SK-N-SH treated with all-trans-retinoic acid at 6 μM for 48 hours (cell line): ENCODE data around the gene CYFIP1.

Experiments used
- ARNTL ChIP-seq: fragments of 450-650 bp; formaldehyde crosslinking; IDR thresholded peaks from 2 replicates; pipeline ENCODE4 v1.5.0; 2020; ENCODE audit warnings: low read depth, mild to moderate bottlenecking, moderate library complexity, borderline replicate concordance
- BACH2 ChIP-seq: fragments of 250-450 bp; sonication (Bioruptor Pico); IDR thresholded peaks from 2 replicates; pipeline ENCODE4 v1.9.0; 2021; ENCODE audit warnings: mild to moderate bottlenecking, borderline replicate concordance
- CSDC2 ChIP-seq: fragments of 250-450 bp; sonication (Bioruptor Pico); IDR thresholded peaks from 2 replicates; pipeline ENCODE4 v1.5.0; 2020; ENCODE audit warnings: mild to moderate bottlenecking, moderate library complexity
- ESRRG ChIP-seq: fragments of 250-450 bp; sonication (Bioruptor Pico); IDR thresholded peaks from 2 replicates; pipeline ENCODE4 v1.6.1; 2021; ENCODE audit warnings: mild to moderate bottlenecking
- PATZ1 ChIP-seq: fragments of 250-450 bp; sonication (Bioruptor Pico); IDR thresholded peaks from 2 replicates; pipeline ENCODE4 v1.8.0; 2020; ENCODE audit warnings: mild to moderate bottlenecking, moderate library complexity, borderline replicate concordance
- POU6F1 ChIP-seq: fragments of 250-450 bp; sonication (Bioruptor Pico); IDR thresholded peaks from 2 replicates; pipeline ENCODE4 v1.8.0; 2021; ENCODE audit warnings: low read depth, mild to moderate bottlenecking, moderate library complexity, borderline replicate concordance
- PPARA ChIP-seq: fragments of 250-450 bp; sonication (Bioruptor Pico); IDR thresholded peaks from 2 replicates; pipeline ENCODE4 v1.5.0; 2020; ENCODE audit warnings: mild to moderate bottlenecking, borderline replicate concordance
- TCF4 ChIP-seq: fragments of 250-450 bp; sonication (Bioruptor Pico); IDR thresholded peaks from 2 replicates; pipeline ENCODE4 v1.8.0; 2021; ENCODE audit warnings: mild to moderate bottlenecking, moderate library complexity, borderline replicate concordance
- ZFP3 ChIP-seq: fragments of 250-450 bp; sonication (Bioruptor Pico); IDR thresholded peaks from 2 replicates; pipeline ENCODE4 v1.5.0; 2020; ENCODE audit warnings: mild to moderate bottlenecking, moderate library complexity
- ZFP30 ChIP-seq: fragments of 450-650 bp; formaldehyde crosslinking; IDR thresholded peaks from 2 replicates; pipeline ENCODE4 v1.5.0; 2022; ENCODE audit warnings: mild to moderate bottlenecking, moderate library complexity
- ZNF565 ChIP-seq: fragments of 450-650 bp; formaldehyde crosslinking; conservative IDR thresholded peaks from 2 replicates; pipeline ENCODE4 v1.5.0; 2020; ENCODE audit warnings: low read depth, mild to moderate bottlenecking, moderate library complexity

- TF ChIP-seq CSDC2 (CRISPR knock-in tag) (no peak), ZFP30 (CRISPR knock-in tag) (no peak), BACH2 (CRISPR knock-in tag) (no peak), ESRRG (CRISPR knock-in tag) (no peak), PPARA (CRISPR knock-in tag) (no peak), PATZ1 (CRISPR knock-in tag) (no peak), POU6F1 (no peak), ZFP3 (no peak), TCF4 (CRISPR knock-in tag) (no peak), ZNF565 (CRISPR knock-in tag) (no peak), ARNTL (CRISPR knock-in tag) (no peak)
These were observed 106.3 kb downstream of the CYFIP1 start for GRCh38 chr15:22873841-22874240.
